Medulla oblongata (tissue), 1 donor: ENCODE data around the gene ARHGAP22.

Experiments used
- DNase-seq: peaks from one replicate; pipeline ENCODE4 v3.0.0-alpha.2; 2015; ENCODE audit errors: extremely low spot score

The ARHGAP22 gene

DNA sequence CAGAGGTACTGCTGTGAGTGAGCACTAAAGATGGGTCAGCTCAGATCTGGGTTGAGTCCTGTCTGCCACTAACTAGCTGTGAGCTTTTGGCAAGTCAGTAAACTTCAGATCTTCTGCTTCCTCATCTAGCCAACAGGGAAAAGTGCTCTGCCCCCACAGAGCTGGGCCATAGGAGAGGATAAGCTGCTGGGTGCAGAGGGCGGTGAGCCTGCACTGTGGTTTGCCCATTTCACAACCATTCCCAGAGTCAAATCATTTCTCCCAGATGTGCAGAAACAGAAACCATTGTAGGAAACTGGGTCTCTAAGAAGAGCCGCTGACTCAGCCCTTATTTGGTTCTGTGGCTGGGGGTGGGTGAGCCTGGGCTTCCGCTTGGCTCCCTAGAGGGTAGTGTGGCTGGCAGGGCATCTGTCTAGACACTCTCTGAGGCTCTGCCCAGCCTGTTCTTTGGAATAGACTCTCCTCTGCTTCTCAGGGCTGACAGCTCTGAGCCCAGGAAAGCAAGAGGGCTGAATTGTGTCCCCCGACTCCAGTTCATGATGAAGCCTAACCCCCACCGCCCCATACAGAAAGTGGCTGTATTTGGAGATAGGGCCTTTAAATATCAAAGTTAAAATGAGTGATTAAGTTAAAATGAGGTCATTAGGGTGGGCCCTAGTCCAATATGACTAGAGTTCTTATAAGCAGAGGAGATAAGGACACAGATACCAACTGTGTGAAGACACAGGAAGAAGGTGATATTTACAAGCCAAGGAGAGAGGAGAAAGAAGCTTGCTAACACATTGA lies 29.5 kb upstream of the ARHGAP22 start:
- DNase-seq, result peak; percentile 93

- DNase-seq, result no peak
Measured at GRCh38 chr10:48633381-48634197, 28.7 kb upstream of the ARHGAP22 start.

DNA sequence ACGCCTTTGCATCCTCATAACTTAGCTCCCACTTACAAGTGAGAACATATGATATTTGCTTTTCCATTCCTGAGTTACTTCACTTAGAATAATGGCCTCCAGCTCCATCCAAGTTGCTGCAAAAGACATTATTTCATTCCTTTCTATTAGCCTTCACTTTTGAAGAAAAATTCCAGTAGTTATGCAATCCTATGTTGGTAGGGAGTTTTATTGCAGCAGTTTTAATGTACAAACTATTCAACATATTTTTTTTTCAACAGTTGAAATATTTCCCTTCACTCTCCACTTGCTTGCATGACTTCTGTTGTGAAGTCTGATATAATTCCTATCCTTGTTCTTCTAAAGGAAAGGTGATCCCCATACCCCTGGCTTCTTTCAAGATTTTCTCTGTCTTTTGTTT lies 27.3 kb upstream of the ARHGAP22 start:
- no peak for DNase-seq

GRCh38 chr10:48627984-48628609 lies 23.2 kb upstream of the ARHGAP22 start:
- DNase-seq, result no peak

- DNase-seq, result no peak
Measured at GRCh38 chr10:48626986-48627731, 22.3 kb upstream of the ARHGAP22 start.

DNA sequence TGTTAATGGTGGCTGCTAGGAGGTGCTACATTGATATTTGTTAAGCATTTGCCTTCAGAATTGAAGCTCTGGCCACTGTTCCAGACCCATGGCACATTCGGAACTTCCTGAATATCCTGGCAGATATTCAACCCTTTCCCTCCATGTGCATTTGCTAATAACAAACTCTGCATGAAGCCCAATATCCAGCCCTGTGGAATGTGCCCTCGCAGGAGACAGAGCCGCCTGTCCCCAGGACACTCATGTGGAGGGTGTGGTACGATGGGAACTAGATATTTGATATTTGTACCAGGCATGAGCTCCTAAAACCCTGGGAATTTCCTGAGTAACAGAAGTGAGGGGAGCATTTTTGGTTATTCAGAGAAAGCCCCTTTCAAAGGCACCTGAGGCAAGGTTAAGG lies 21.6 kb upstream of the ARHGAP22 start:
- DNase-seq, result no peak

DNA sequence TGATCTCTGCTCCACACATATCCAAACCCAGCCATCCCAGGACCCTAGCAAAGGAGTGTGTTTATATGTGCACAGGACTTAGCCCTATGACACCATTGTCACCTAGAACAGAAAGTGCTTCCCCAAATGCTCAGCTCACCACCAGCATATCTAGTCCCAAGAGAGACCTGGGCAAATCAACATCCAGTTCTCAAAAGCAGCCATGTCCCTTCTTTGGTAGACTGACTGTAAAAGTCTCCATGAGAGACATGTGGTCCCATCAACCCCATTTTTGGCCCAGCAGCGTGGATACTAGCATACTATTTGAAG lies 20.9 kb upstream of the ARHGAP22 start:
- no peak for DNase-seq

- DNase-seq, result no peak
Measured at GRCh38 chr10:48623607-48624132, 18.8 kb upstream of the ARHGAP22 start.

DNA sequence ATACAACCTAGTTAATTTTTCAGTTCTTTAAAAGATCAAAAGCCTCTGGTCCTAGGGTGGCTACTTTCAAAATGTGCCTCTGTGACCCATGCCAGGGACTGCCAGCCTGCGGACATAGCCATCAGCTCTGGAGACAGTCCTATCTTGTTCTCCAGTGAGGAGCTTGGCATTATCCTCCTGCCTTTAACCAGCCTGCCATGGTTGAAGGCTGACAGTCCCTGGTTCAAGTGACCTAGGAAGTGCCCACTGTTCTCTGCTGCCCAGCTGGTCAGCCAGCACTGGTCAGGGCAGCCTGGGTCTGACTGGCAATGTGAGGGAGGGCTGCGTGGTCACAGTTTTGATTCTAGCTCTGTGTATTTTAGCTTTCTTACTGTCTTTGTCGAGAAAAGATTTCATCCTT lies 18.1 kb upstream of the ARHGAP22 start:
- no peak for DNase-seq

GRCh38 chr10:48620719-48621118 lies 15.8 kb upstream of the ARHGAP22 start:
- no peak for DNase-seq

DNA sequence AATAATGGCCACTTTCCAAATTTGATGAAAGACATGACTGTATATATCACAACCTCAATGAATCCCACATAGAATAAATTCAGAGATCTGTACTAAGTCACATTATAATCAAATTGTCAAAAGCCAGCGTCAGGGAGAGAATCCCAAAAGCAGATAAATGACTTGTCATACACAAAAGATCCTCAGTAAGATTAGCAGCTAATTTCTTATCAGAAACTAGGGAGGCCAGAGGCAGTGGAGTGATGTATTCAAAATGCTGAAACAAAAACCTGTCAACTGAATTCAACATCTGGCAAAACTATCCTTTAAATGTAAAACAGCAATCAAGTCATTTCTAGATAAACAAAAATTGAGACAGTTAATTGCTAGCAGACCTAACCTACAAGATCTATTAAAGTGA lies 11.6 kb upstream of the ARHGAP22 start:
- no peak for DNase-seq

GRCh38 chr10:48614481-48615390 lies 9.9 kb upstream of the ARHGAP22 start:
- no peak for DNase-seq

- DNase-seq, result no peak
Measured at GRCh38 chr10:48613016-48613415, 8.1 kb upstream of the ARHGAP22 start.

- DNase-seq, result no peak
Measured at GRCh38 chr10:48612236-48612943, 7.5 kb upstream of the ARHGAP22 start.

- DNase-seq, result no peak
Measured at GRCh38 chr10:48611133-48611532, 6.3 kb upstream of the ARHGAP22 start.

GRCh38 chr10:48610585-48611093 lies 5.8 kb upstream of the ARHGAP22 start:
- no peak for DNase-seq

- no peak for DNase-seq
Measured at GRCh38 chr10:48609899-48610584, 5.2 kb upstream of the ARHGAP22 start.

- DNase-seq, result no peak
Measured at GRCh38 chr10:48609441-48609840, 4.6 kb upstream of the ARHGAP22 start.

GRCh38 chr10:48608976-48609375 lies 4.1 kb upstream of the ARHGAP22 start:
- no peak for DNase-seq
